ENCODE results near the gene MAD1L1. TPM values are rescaled to one million over a fixed set of nuclear protein-coding genes. Genes with fewer than 3 reads are reported as not detected.
A peak's percentile ranks its signal among the peaks of the same experiment; 100 is the strongest.

MAD1L1 gene
- total RNA-seq, 4 donors from 2014 or later: 22.3 to 56.6 (median 35.0) TPM

GRCh38 chr7:1951159-1951536, 281.6 kb downstream of the MAD1L1 start:
- Histone ChIP-seq H3K36me3 (no peaks in the 10 kb centered on the region), H3K27ac (no peak overlapping the region), H3K9me3 (no peaks in the 10 kb centered on the region), H3K4me1 (peaks cover 0 to 7% (median 0%) of the 10 kb centered on the region in 3 donors), H3K27me3 (no peaks in the 10 kb centered on the region), H3K4me3 (no peak overlapping the region)
- TF ChIP-seq EP300 (IDR thresholded peaks at IDR 0.05): no peak
- no peak for TF ChIP-seq POLR2AphosphoS5 (IDR thresholded peaks at IDR 0.05)
- TF ChIP-seq POLR2A (IDR thresholded peaks at IDR 0.05): no peak
- no peak for TF ChIP-seq CTCF (IDR thresholded peaks at IDR 0.05)
- ATAC-seq: peak; percentile 37
- WGBS, 2 donors (ENCODE audit: low coverage in 1 of 2): 80 to 86% methylated on average over 1 of the region's 10 CpGs

- Histone ChIP-seq H3K27me3 (no peaks in the 10 kb centered on the region), H3K9me3 (no peaks in the 10 kb centered on the region), H3K4me3 (no peak overlapping the region), H3K36me3 (no peaks in the 10 kb centered on the region), H3K27ac (no peak overlapping the region), H3K4me1 (peaks cover 0 to 7% (median 0%) of the 10 kb centered on the region in 3 donors)
- WGBS, 2 donors (ENCODE audit: low coverage in 1 of 2): 75% methylated on average over 4 of the region's 26 CpGs; no CpG with 5 or more reads in 1 of the 2 donors
- TF ChIP-seq POLR2A (IDR thresholded peaks at IDR 0.05) (no peak), EP300 (IDR thresholded peaks at IDR 0.05) (no peak), POLR2AphosphoS5 (IDR thresholded peaks at IDR 0.05) (no peak), CTCF (IDR thresholded peaks at IDR 0.05) (no peak)
- ATAC-seq: no peak
Observed at GRCh38 chr7:1950452-1951158, 282.1 kb downstream of the MAD1L1 start.

DNA sequence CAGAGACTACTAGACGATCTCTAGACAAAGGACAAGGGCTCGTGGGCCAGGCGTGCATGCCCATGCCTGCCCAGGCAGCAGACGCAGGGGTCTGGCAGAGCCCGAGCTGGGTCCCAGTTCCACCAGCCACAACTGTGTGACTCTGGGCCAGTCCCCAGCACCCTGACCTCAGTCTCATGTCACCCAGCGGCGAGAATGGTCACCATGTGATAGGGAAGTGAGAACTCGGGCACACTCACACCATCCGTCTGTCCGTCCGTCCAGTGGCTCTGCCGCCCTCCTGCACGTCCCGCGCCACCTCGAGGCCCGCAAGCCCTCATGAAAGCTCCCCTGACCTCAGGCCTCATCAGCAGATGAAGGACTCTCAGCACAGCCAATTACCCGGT, 282.7 kb downstream of the MAD1L1 start:
- 89% methylated on average over 9 of the region's 18 CpGs; no CpG with 5 or more reads in 1 of the 2 donors for WGBS, 2 donors (ENCODE audit: low coverage in 1 of 2)
- ATAC-seq: no peak

GRCh38 chr7:1949681-1950055, 283.1 kb downstream of the MAD1L1 start:
- no peak for ATAC-seq
- Histone ChIP-seq H3K4me1 (peaks cover 0 to 7% (median 0%) of the 10 kb centered on the region in 3 donors), H3K36me3 (no peaks in the 10 kb centered on the region), H3K4me3 (no peak overlapping the region), H3K27ac (no peak overlapping the region), H3K9me3 (no peaks in the 10 kb centered on the region), H3K27me3 (no peaks in the 10 kb centered on the region)
- 100% methylated on average over 3 of the region's 15 CpGs; no CpG with 5 or more reads in 1 of the 2 donors for WGBS, 2 donors (ENCODE audit: low coverage in 1 of 2)
- TF ChIP-seq POLR2A (IDR thresholded peaks at IDR 0.05) (no peak), CTCF (IDR thresholded peaks at IDR 0.05) (no peak), EP300 (IDR thresholded peaks at IDR 0.05) (no peak), POLR2AphosphoS5 (IDR thresholded peaks at IDR 0.05) (no peak)

More for the DNA sequence above, 282.7 kb downstream of the MAD1L1 start:
- Histone ChIP-seq H3K4me1 (peaks cover 0 to 7% (median 0%) of the 10 kb centered on the region in 3 donors), H3K9me3 (no peaks in the 10 kb centered on the region), H3K36me3 (no peaks in the 10 kb centered on the region), H3K4me3 (no peak overlapping the region), H3K27ac (no peak overlapping the region), H3K27me3 (no peaks in the 10 kb centered on the region)
- TF ChIP-seq POLR2A (IDR thresholded peaks at IDR 0.05): no peak
- TF ChIP-seq POLR2AphosphoS5 (IDR thresholded peaks at IDR 0.05): no peak
- no peak for TF ChIP-seq EP300 (IDR thresholded peaks at IDR 0.05)
- no peak for TF ChIP-seq CTCF (IDR thresholded peaks at IDR 0.05)
